ENCODE measurements around the gene PLCH2.

Gene PLCH2

GRCh38 chr1:2447276-2448097 is 28.6 kb upstream of the PLCH2 start:
- Histone ChIP-seq H3K4me1 (ENCODE audit: control insufficient read depth in 5 of 5, insufficient read depth in 5 of 5, low read length in 5 of 5) (no peaks in the 10 kb centered on the region), H3K9ac (ENCODE audit: low read length in 5 of 5) (no peak overlapping the region), H3K27ac (ENCODE audit: low read depth, low read length) (no peak overlapping the region)

GRCh38 chr1:2448098-2448445 is 28.0 kb upstream of the PLCH2 start:
- H3K27me3 ChIP-seq (ENCODE audit: control insufficient read depth in 5 of 5, insufficient read depth in 4 of 5, low read length in 5 of 5) = peaks cover 23 to 53% (median 35%) of the 10 kb centered on the region in 5 donors
- H3K36me3 ChIP-seq (ENCODE audit: control insufficient read depth in 5 of 5, insufficient read depth in 5 of 5, low read length in 5 of 5) = no peaks in the 10 kb centered on the region
- H3K27ac ChIP-seq (ENCODE audit: low read depth, low read length) = no peak overlapping the region
- no peak overlapping the region for H3K9ac ChIP-seq (ENCODE audit: low read length in 5 of 5)
- no peak overlapping the region for H3K4me3 ChIP-seq (ENCODE audit: low read depth in 1 of 5, low read length in 5 of 5)
- no peaks in the 10 kb centered on the region for H3K4me1 ChIP-seq (ENCODE audit: control insufficient read depth in 5 of 5, insufficient read depth in 5 of 5, low read length in 5 of 5)
- H3K9me3 ChIP-seq (ENCODE audit: control insufficient read depth in 5 of 5, low read length in 5 of 5) = no peaks in the 10 kb centered on the region

More at GRCh38 chr1:2447276-2448097, 28.6 kb upstream of the PLCH2 start:
- no peak overlapping the region for H3K4me3 ChIP-seq (ENCODE audit: low read depth in 1 of 5, low read length in 5 of 5)
- H3K9me3 ChIP-seq (ENCODE audit: control insufficient read depth in 5 of 5, low read length in 5 of 5) = no peaks in the 10 kb centered on the region
- H3K27me3 ChIP-seq (ENCODE audit: control insufficient read depth in 5 of 5, insufficient read depth in 4 of 5, low read length in 5 of 5) = peaks cover 25 to 55% (median 39%) of the 10 kb centered on the region in 5 donors
- no peaks in the 10 kb centered on the region for H3K36me3 ChIP-seq (ENCODE audit: control insufficient read depth in 5 of 5, insufficient read depth in 5 of 5, low read length in 5 of 5)

GRCh38 chr1:2449636-2450454 is 26.2 kb upstream of the PLCH2 start:
- peaks cover 30 to 51% (median 36%) of the 10 kb centered on the region in 5 donors for H3K27me3 ChIP-seq (ENCODE audit: control insufficient read depth in 5 of 5, insufficient read depth in 4 of 5, low read length in 5 of 5)
- no peak overlapping the region for H3K9ac ChIP-seq (ENCODE audit: low read length in 5 of 5)
- H3K9me3 ChIP-seq (ENCODE audit: control insufficient read depth in 5 of 5, low read length in 5 of 5) = no peaks in the 10 kb centered on the region
- H3K4me1 ChIP-seq (ENCODE audit: control insufficient read depth in 5 of 5, insufficient read depth in 5 of 5, low read length in 5 of 5) = no peaks in the 10 kb centered on the region
- no peaks in the 10 kb centered on the region for H3K36me3 ChIP-seq (ENCODE audit: control insufficient read depth in 5 of 5, insufficient read depth in 5 of 5, low read length in 5 of 5)
- H3K27ac ChIP-seq (ENCODE audit: low read depth, low read length) = no peak overlapping the region
- no peak overlapping the region for H3K4me3 ChIP-seq (ENCODE audit: low read depth in 1 of 5, low read length in 5 of 5)

GRCh38 chr1:2451741-2452140 is 24.3 kb upstream of the PLCH2 start:
- Histone ChIP-seq H3K9me3 (ENCODE audit: control insufficient read depth in 5 of 5, low read length in 5 of 5) (no peaks in the 10 kb centered on the region), H3K4me3 (ENCODE audit: low read depth in 1 of 5, low read length in 5 of 5) (no peak overlapping the region), H3K27ac (ENCODE audit: low read depth, low read length) (no peak overlapping the region), H3K4me1 (ENCODE audit: control insufficient read depth in 5 of 5, insufficient read depth in 5 of 5, low read length in 5 of 5) (no peaks in the 10 kb centered on the region), H3K27me3 (ENCODE audit: control insufficient read depth in 5 of 5, insufficient read depth in 4 of 5, low read length in 5 of 5) (peaks cover 24 to 54% (median 38%) of the 10 kb centered on the region in 5 donors), H3K9ac (ENCODE audit: low read length in 5 of 5) (no peak overlapping the region), H3K36me3 (ENCODE audit: control insufficient read depth in 5 of 5, insufficient read depth in 5 of 5, low read length in 5 of 5) (no peaks in the 10 kb centered on the region)

GRCh38 chr1:2452201-2452931 is 23.7 kb upstream of the PLCH2 start:
- Histone ChIP-seq H3K27me3 (ENCODE audit: control insufficient read depth in 5 of 5, insufficient read depth in 4 of 5, low read length in 5 of 5) (peaks cover 24 to 49% (median 40%) of the 10 kb centered on the region in 5 donors), H3K9ac (ENCODE audit: low read length in 5 of 5) (no peak overlapping the region), H3K4me1 (ENCODE audit: control insufficient read depth in 5 of 5, insufficient read depth in 5 of 5, low read length in 5 of 5) (no peaks in the 10 kb centered on the region), H3K9me3 (ENCODE audit: control insufficient read depth in 5 of 5, low read length in 5 of 5) (no peaks in the 10 kb centered on the region), H3K36me3 (ENCODE audit: control insufficient read depth in 5 of 5, insufficient read depth in 5 of 5, low read length in 5 of 5) (no peaks in the 10 kb centered on the region), H3K4me3 (ENCODE audit: low read depth in 1 of 5, low read length in 5 of 5) (no peak overlapping the region), H3K27ac (ENCODE audit: low read depth, low read length) (no peak overlapping the region)

GRCh38 chr1:2452932-2453315 is 23.2 kb upstream of the PLCH2 start:
- no peak overlapping the region for H3K9ac ChIP-seq (ENCODE audit: low read length in 5 of 5)
- H3K9me3 ChIP-seq (ENCODE audit: control insufficient read depth in 5 of 5, low read length in 5 of 5) = no peaks in the 10 kb centered on the region
- peaks cover 0 to 5% (median 2%) of the 10 kb centered on the region in 5 donors for H3K4me1 ChIP-seq (ENCODE audit: control insufficient read depth in 5 of 5, insufficient read depth in 5 of 5, low read length in 5 of 5)
- H3K36me3 ChIP-seq (ENCODE audit: control insufficient read depth in 5 of 5, insufficient read depth in 5 of 5, low read length in 5 of 5) = no peaks in the 10 kb centered on the region
- H3K27me3 ChIP-seq (ENCODE audit: control insufficient read depth in 5 of 5, insufficient read depth in 4 of 5, low read length in 5 of 5) = peaks cover 24 to 46% (median 34%) of the 10 kb centered on the region in 5 donors
- H3K4me3 ChIP-seq (ENCODE audit: low read depth in 1 of 5, low read length in 5 of 5) = no peak overlapping the region
- no peak overlapping the region for H3K27ac ChIP-seq (ENCODE audit: low read depth, low read length)

- Histone ChIP-seq H3K9me3 (ENCODE audit: control insufficient read depth in 5 of 5, low read length in 5 of 5) (no peaks in the 10 kb centered on the region), H3K9ac (ENCODE audit: low read length in 5 of 5) (no peak overlapping the region), H3K4me1 (ENCODE audit: control insufficient read depth in 5 of 5, insufficient read depth in 5 of 5, low read length in 5 of 5) (peaks cover 0 to 18% (median 15%) of the 10 kb centered on the region in 5 donors), H3K27me3 (ENCODE audit: control insufficient read depth in 5 of 5, insufficient read depth in 4 of 5, low read length in 5 of 5) (peaks cover 20 to 44% (median 30%) of the 10 kb centered on the region in 5 donors), H3K27ac (ENCODE audit: low read depth, low read length) (no peak overlapping the region), H3K4me3 (ENCODE audit: low read depth in 1 of 5, low read length in 5 of 5) (no peak overlapping the region), H3K36me3 (ENCODE audit: control insufficient read depth in 5 of 5, insufficient read depth in 5 of 5, low read length in 5 of 5) (no peaks in the 10 kb centered on the region)
These were observed 21.9 kb upstream of the PLCH2 start for GRCh38 chr1:2454227-2454626.

- peaks cover 0 to 33% (median 29%) of the 10 kb centered on the region in 5 donors for H3K4me1 ChIP-seq (ENCODE audit: control insufficient read depth in 5 of 5, insufficient read depth in 5 of 5, low read length in 5 of 5)
- no peaks in the 10 kb centered on the region for H3K36me3 ChIP-seq (ENCODE audit: control insufficient read depth in 5 of 5, insufficient read depth in 5 of 5, low read length in 5 of 5)
- H3K9me3 ChIP-seq (ENCODE audit: control insufficient read depth in 5 of 5, low read length in 5 of 5) = no peaks in the 10 kb centered on the region
- no peak overlapping the region for H3K27ac ChIP-seq (ENCODE audit: low read depth, low read length)
- no peak overlapping the region for H3K4me3 ChIP-seq (ENCODE audit: low read depth in 1 of 5, low read length in 5 of 5)
- no peak overlapping the region for H3K9ac ChIP-seq (ENCODE audit: low read length in 5 of 5)
- peaks cover 20 to 38% (median 25%) of the 10 kb centered on the region in 5 donors for H3K27me3 ChIP-seq (ENCODE audit: control insufficient read depth in 5 of 5, insufficient read depth in 4 of 5, low read length in 5 of 5)
These were observed 20.3 kb upstream of the PLCH2 start for GRCh38 chr1:2455757-2456156.

GRCh38 chr1:2457444-2457843 is 18.6 kb upstream of the PLCH2 start:
- peaks cover 17 to 29% (median 20%) of the 10 kb centered on the region in 5 donors for H3K27me3 ChIP-seq (ENCODE audit: control insufficient read depth in 5 of 5, insufficient read depth in 4 of 5, low read length in 5 of 5)

More at GRCh38 chr1:2457444-2457843, 18.6 kb upstream of the PLCH2 start:
- H3K9me3 ChIP-seq (ENCODE audit: control insufficient read depth in 5 of 5, low read length in 5 of 5) = no peaks in the 10 kb centered on the region
- H3K27ac ChIP-seq (ENCODE audit: low read depth, low read length) = no peak overlapping the region
- no peak overlapping the region for H3K4me3 ChIP-seq (ENCODE audit: low read depth in 1 of 5, low read length in 5 of 5)
- H3K4me1 ChIP-seq (ENCODE audit: control insufficient read depth in 5 of 5, insufficient read depth in 5 of 5, low read length in 5 of 5) = peaks cover 0 to 41% (median 35%) of the 10 kb centered on the region in 5 donors
- H3K9ac ChIP-seq (ENCODE audit: low read length in 5 of 5) = no peak overlapping the region
- H3K36me3 ChIP-seq (ENCODE audit: control insufficient read depth in 5 of 5, insufficient read depth in 5 of 5, low read length in 5 of 5) = no peaks in the 10 kb centered on the region

All from subcutaneous abdominal adipose tissue (tissue), 5 donors.